PFSK-1 (cell line): ENCODE data around the gene BTN1A1.

Experiments
- FOXP2 ChIP-seq: optimal IDR thresholded peaks from 2 replicates; pipeline ENCODE3; 2011; ENCODE audit warnings: borderline replicate concordance, control low read depth, inconsistent platforms; ENCODE audit not compliant: insufficient read depth; ENCODE audit errors: extremely low read length, extremely low read depth
- REST ChIP-seq, 2 experiments: IDR thresholded peaks; 2 replicates each; pipeline versions ENCODE4 v1.6.1 to v1.8.0; 2011 to 2012; ENCODE audit warnings: low read depth in 2 of 2, low read length in 2 of 2, control low read depth in 1 of 2, inconsistent platforms in 1 of 2, mild to moderate bottlenecking in 1 of 2, moderate library complexity in 1 of 2; ENCODE audit not compliant: insufficient read depth in 1 of 2
- SIN3A ChIP-seq: IDR thresholded peaks from 2 replicates; pipeline ENCODE4 v1.6.1; 2012; ENCODE audit warnings: mild to moderate bottlenecking, low read length, moderate library complexity, borderline replicate concordance; ENCODE audit not compliant: insufficient read depth

DNA sequence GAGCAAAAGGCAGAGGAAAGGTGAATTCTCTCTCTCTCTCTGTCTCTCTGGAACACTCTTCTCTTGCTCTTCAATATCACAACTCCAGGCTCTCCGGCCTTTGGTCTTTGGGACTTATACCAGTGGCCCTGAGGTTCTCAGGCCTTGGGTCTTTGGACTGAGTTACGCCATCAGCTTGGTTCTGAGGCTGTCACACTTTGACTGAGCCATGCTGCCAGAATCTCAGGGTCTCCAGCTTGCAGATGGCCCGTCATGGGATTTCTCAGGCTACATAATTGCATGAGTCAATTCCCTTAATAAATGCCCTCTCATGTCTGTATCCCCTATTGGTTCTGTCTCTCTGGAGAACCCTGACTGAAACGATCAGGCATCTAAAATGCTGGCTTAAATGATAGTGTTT, 29.5 kb upstream of the BTN1A1 start:
- no peak for TF ChIP-seq REST (IDR thresholded peaks at IDR 0.05; ENCODE audit: insufficient read depth in 1 of 2, low read depth in 2 of 2, low read length in 2 of 2)
- TF ChIP-seq FOXP2: no peak
- no peak for TF ChIP-seq SIN3A
